Measurements from ENCODE around the gene SYT17.

Gene SYT17

DNA sequence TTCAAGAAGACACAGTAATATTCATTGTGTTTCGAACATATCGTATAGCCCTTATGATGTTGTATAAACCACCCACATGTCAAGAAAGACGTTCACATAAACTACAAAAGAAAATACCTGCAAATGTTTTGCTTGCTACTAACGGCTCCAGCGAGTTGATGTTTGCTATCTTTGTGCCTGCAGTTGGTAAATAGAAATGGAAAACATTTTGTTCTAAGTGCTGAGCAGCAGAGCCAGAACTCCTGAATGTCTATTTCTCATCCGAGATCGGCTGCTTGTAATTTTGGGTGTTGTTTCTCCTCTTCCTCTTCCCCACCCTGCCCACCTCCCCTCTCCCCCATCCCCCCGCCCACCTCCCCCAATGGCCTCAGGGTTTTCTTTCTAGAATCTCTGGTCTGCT is 5.0 kb downstream of the SYT17 start (continued):
- TF ChIP-seq, protein P1, sequence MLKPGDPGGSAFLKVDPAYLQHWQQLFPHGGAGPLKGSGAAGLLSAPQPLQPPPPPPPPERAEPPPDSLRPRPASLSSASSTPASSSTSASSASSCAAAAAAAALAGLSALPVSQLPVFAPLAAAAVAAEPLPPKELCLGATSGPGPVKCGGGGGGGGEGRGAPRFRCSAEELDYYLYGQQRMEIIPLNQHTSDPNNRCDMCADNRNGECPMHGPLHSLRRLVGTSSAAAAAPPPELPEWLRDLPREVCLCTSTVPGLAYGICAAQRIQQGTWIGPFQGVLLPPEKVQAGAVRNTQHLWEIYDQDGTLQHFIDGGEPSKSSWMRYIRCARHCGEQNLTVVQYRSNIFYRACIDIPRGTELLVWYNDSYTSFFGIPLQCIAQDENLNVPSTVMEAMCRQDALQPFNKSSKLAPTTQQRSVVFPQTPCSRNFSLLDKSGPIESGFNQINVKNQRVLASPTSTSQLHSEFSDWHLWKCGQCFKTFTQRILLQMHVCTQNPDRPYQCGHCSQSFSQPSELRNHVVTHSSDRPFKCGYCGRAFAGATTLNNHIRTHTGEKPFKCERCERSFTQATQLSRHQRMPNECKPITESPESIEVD (tag by site-specific recombination; IDR thresholded peaks at IDR 0.05) = no peak
- TF ChIP-seq ZNF629 (tag by site-specific recombination; IDR thresholded peaks at IDR 0.05) = no peak
- TF ChIP-seq ZNF830 (tag by site-specific recombination; IDR thresholded peaks at IDR 0.05; ENCODE audit: low read depth) = no peak
- no peak for TF ChIP-seq ZNF501 (tag by site-specific recombination; IDR thresholded peaks at IDR 0.05)
- TF ChIP-seq SP2 (tag by site-specific recombination; IDR thresholded peaks at IDR 0.05) = no peak
- TF ChIP-seq ZNF341 (tag by site-specific recombination; IDR thresholded peaks at IDR 0.05; ENCODE audit: low read depth) = no peak

DNA sequence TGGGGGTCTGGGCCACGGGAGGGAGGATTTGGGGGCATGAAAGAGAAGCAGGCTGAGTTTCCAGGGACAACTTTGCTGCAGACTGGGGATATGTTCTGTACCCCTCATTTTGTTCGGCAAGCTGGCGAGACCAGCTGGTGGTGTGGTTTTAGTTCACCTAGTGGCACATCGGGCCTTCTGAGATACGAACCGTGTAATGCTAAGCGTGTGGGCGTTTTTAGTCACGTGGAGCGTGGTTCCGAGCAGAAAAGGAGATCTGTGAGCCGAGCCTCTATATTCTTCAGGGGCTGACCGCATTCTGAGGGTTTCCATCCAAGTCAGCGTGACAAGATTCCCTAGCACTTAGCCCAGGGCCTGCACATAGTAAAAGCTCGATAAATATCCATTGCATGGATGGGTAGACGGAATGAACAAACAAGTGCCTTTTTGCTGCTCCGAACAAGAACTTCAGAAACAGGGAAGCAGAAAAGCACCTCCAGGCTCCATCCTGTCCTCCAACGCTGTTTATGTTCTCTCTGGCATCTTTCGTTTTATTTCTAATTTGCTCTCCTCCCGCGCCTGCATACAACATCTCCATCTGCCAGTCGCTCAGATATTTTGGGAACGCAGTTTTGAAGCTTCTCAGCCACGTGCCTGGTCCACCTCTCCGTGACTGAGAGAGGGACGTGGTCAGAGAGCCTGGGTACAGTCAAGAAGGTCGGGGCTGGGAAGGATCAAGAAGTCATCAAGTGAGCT is 5.8 kb downstream of the SYT17 start:
- H3K4me1 ChIP-seq (ENCODE audit: control insufficient read depth, insufficient read depth, low read length) = no peaks in the 10 kb centered on the region
- no peaks in the 10 kb centered on the region for H3K9me3 ChIP-seq (ENCODE audit: control insufficient read depth, insufficient read depth, low read depth, low read length)
- POLR2A ChIA-PET = no interaction called here
- TF ChIP-seq ZNF521 (tag by site-specific recombination; IDR thresholded peaks at IDR 0.05) (no peak), ZNF37A (tag by site-specific recombination; IDR thresholded peaks at IDR 0.05) (no peak), FEZF1 (tag by site-specific recombination; IDR thresholded peaks at IDR 0.05) (no peak), ZNF404 (tag by site-specific recombination; IDR thresholded peaks at IDR 0.05) (no peak), GLI2 (tag by site-specific recombination; IDR thresholded peaks at IDR 0.05; ENCODE audit: borderline replicate concordance, low read depth) (no peak), ZNF664 (tag by site-specific recombination; IDR thresholded peaks at IDR 0.05) (no peak), KLF9 (tag by site-specific recombination; IDR thresholded peaks at IDR 0.05; ENCODE audit: low read depth) (no peak)
- TF ChIP-seq, protein P2, sequence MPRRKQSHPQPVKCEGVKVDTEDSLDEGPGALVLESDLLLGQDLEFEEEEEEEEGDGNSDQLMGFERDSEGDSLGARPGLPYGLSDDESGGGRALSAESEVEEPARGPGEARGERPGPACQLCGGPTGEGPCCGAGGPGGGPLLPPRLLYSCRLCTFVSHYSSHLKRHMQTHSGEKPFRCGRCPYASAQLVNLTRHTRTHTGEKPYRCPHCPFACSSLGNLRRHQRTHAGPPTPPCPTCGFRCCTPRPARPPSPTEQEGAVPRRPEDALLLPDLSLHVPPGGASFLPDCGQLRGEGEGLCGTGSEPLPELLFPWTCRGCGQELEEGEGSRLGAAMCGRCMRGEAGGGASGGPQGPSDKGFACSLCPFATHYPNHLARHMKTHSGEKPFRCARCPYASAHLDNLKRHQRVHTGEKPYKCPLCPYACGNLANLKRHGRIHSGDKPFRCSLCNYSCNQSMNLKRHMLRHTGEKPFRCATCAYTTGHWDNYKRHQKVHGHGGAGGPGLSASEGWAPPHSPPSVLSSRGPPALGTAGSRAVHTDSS (tag by site-specific recombination; IDR thresholded peaks at IDR 0.05) = no peak
- no peaks in the 10 kb centered on the region for H3K36me3 ChIP-seq (ENCODE audit: control insufficient read depth in 2 of 2, insufficient read depth in 1 of 2, low read length in 2 of 2)
- CTCF ChIA-PET = interaction anchor here (1.4 kb wide), 1 partner anchor 9 kb away, joined by 3 read pairs; no protein-coding TSS in a partner anchor
- H3K27ac ChIP-seq (ENCODE audit: extremely low read depth, low read depth, low read length) = no peak overlapping the region
- H3K4me3 ChIP-seq (ENCODE audit: low read depth, low read length) = no peak overlapping the region

DNA sequence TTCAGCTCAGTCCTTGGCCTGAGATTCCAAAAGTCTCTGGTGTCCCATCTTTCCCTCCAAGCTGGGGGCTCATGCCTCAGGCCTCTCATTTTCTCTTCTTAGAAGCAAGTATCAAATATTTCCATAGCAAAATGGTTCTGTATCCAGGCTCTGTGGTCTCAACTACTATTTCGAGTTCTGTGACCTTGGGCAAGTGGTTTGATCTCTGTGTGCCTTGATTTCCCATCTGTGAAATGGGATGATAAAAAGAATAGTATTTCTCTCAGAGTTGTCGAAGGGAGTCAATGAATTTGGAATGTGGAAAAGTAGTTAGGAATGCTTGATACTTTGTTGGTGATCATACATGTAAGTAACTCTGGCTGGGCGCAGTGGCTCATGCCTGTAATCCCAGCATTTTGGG is 6.4 kb downstream of the SYT17 start:
- Histone ChIP-seq H3K4me3 (ENCODE audit: low read depth, low read length) (no peak overlapping the region), H3K9me3 (ENCODE audit: control insufficient read depth, insufficient read depth, low read depth, low read length) (no peaks in the 10 kb centered on the region), H3K27ac (ENCODE audit: extremely low read depth, low read depth, low read length) (no peak overlapping the region), H3K4me1 (ENCODE audit: control insufficient read depth, insufficient read depth, low read length) (no peaks in the 10 kb centered on the region), H3K36me3 (ENCODE audit: control insufficient read depth in 2 of 2, insufficient read depth in 1 of 2, low read length in 2 of 2) (no peaks in the 10 kb centered on the region)
- ChIA-PET CTCF (interaction anchor here (1.4 kb wide), 1 partner anchor 8 kb away, joined by 3 read pairs; no protein-coding TSS in a partner anchor), POLR2A (interaction anchor here (0.6 kb wide), 1 partner anchor 38 kb away, joined by 3 read pairs; no protein-coding TSS in a partner anchor)
- TF ChIP-seq ZNF16 (tag by site-specific recombination; IDR thresholded peaks at IDR 0.05; ENCODE audit: low read depth) (no peak), YY2 (tag by site-specific recombination; IDR thresholded peaks at IDR 0.05) (no peak), PBX3 (CRISPR knock-in tag; IDR thresholded peaks at IDR 0.05) (no peak), ZNF639 (tag by site-specific recombination; IDR thresholded peaks at IDR 0.05) (no peak), ZNF416 (tag by site-specific recombination; IDR thresholded peaks at IDR 0.05) (no peak)
- TF ChIP-seq, protein P3, sequence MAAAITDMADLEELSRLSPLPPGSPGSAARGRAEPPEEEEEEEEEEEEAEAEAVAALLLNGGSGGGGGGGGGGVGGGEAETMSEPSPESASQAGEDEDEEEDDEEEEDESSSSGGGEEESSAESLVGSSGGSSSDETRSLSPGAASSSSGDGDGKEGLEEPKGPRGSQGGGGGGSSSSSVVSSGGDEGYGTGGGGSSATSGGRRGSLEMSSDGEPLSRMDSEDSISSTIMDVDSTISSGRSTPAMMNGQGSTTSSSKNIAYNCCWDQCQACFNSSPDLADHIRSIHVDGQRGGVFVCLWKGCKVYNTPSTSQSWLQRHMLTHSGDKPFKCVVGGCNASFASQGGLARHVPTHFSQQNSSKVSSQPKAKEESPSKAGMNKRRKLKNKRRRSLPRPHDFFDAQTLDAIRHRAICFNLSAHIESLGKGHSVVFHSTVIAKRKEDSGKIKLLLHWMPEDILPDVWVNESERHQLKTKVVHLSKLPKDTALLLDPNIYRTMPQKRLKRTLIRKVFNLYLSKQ (tag by site-specific recombination; IDR thresholded peaks at IDR 0.05; ENCODE audit: borderline replicate concordance) = no peak
